Measurements from ENCODE around the gene CHST11.

Gene CHST11

GRCh38 chr12:104676636-104677035 is 219.9 kb downstream of the CHST11 start:
- DNase-seq (ENCODE audit: low spot score) = no peak

- DNase-seq (ENCODE audit: low spot score) = no peak
Observed at GRCh38 chr12:104677441-104678089, 220.8 kb downstream of the CHST11 start.

DNA sequence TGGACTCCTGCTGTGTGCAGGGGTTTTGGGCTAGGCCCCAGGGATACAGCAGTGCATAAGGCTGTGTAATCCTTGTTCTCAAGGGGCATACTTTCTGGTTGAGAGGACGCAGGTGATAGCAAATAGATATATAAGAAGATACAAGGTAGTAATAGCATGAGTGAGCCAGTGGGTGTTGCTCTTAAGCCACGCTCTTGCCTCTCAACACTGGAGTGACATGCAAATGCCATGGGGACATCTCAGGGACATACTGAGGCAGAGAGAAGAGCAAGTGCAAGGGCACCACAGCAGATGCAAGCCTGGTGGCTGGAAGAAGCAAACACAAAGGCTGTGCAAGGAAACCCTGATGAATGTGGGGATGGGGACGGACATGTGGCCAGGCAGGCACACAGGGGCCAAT is 223.3 kb downstream of the CHST11 start:
- no peak for DNase-seq (ENCODE audit: low spot score)

DNA sequence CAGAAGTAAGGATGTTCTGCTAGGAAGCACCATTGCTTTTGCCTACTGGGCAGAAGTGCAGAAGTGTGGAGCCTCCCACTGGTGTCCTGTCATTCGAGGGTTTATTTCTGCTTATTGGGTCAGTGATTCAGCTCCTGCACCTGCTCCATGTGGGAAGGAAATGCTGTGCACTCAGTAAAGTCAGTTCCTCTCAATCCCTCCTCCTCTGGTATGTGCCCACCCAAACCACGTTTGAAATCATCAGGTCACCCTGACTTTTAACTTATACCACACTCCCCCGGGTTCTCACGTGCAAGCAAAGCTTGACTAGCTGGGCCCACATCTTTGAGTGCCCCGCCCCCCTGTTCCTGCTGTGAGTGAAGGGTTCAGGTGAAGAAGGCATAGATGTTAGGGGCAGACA is 223.7 kb downstream of the CHST11 start:
- DNase-seq (ENCODE audit: low spot score) = no peak

- no peak for DNase-seq (ENCODE audit: low spot score)
Observed at GRCh38 chr12:104681012-104681690, 224.4 kb downstream of the CHST11 start.

GRCh38 chr12:104682790-104683279 is 226.1 kb downstream of the CHST11 start:
- DNase-seq (ENCODE audit: low spot score) = no peak

DNA sequence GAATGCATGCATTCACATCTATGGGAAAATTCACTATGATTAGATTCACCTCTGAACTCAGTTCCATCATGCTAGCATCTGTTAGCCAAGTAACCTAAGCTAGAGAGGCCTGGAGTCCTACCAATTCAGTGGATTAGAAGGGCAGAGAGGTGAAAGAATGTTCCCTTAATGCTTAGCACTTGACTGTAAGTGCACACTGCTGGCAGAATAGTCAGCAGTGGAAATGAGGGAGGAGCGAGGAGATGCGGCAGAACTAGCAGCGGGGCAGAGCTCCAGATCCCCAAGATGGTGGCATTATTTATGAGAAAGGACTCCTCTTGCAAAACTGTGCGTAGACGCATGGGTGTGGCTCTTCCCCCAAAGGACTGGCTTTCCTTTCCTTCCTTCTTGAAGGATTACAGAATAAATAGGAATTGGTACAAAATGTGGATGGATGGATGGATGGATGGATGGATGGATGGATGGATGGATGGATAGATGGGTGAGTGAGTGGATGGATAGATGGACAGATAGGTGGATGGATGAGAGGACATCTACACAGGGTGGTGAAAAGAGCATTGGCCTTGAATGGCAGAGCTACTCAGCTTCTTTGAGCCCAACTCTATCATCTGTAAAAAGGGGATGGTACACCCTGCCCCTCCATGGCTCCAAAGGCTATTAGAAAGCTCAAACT is 227.2 kb downstream of the CHST11 start:
- DNase-seq (ENCODE audit: low spot score) = no peak

GRCh38 chr12:104684884-104685283 is 228.1 kb downstream of the CHST11 start:
- no peak for DNase-seq (ENCODE audit: low spot score)

DNA sequence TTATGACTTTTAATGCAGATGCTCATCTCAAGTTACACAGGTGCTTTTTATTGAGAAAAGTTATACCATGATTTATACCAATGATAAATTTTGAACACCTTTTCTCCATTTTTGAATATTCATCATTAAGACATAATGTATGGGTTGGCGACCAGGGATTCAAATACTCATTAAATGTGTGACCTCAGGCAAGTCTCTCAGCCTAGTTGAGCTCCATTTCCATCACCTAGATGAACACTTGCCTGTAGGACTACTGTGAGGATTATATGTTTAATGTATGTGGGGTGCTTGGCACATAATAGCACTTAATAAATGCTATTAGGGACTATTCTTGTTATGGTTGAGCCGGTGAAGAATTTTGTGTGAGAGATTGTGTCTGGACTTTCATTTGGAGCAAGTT is 228.6 kb downstream of the CHST11 start:
- no peak for DNase-seq (ENCODE audit: low spot score)

DNA sequence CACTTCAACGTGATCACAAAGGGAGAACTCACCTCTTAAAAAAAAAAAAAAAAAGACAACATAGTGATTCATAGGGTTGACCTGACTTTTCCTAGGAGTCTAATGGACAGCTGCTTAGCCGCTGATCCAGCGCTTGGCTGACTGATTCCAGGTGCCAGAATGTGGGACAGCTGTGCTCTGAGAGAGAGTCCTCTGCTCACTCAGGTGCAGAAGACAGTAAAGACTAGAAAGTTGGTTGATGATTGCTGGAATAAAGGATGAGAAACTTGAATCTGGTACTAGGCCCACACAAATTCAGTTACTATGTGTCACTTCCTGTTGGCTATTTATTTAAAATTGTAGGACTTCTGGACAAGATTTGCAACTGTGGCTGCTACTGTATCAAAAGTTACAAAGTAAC is 229.4 kb downstream of the CHST11 start:
- DNase-seq (ENCODE audit: low spot score) = no peak

- DNase-seq (ENCODE audit: low spot score) = no peak
Observed at GRCh38 chr12:104687823-104688573, 231.2 kb downstream of the CHST11 start.

GRCh38 chr12:104689635-104690034 is 232.9 kb downstream of the CHST11 start:
- DNase-seq (ENCODE audit: low spot score) = no peak

DNA sequence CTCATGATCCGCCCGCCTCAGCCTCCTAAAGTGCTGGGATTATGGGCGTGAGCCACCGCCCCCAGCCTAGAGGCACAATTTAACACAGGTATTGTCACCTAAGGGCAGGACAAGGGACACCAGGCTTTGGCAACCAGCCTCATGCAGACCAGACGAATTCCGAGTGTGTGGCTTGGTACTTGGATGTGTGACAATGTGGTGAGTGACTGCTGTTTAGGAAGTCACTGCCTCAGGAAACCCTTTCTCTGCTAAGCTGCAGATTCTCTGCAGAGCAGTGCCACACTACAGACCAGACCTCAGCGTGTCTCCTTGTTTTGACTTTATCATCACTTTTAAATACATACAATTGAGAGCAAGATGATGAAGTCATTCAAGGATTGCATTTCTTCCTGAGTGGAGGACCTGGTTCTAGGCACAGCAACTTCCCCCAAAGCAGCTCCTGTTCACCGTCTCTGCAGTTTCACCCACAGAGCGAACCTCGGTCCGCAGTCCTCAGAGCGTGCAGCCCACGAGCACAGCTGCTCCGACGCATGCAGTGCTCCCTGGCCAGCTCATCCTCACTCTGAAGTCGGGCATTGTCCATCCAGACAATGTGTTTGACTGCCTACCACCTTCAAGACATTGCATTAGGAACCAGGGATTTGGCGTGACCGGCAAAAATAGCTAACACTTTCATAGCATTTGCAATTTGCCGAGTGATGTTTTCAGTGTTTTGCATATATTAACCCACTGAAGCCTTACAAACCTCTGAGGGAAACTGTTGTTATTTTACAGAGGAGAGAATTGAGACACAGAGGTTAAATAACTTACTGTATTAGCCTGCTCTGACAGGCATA is 235.2 kb downstream of the CHST11 start:
- DNase-seq (ENCODE audit: low spot score) = no peak

GRCh38 chr12:104692557-104693218 is 235.9 kb downstream of the CHST11 start:
- no peak for DNase-seq (ENCODE audit: low spot score)

- DNase-seq (ENCODE audit: low spot score) = no peak
Observed at GRCh38 chr12:104693493-104693892, 236.7 kb downstream of the CHST11 start.

DNA sequence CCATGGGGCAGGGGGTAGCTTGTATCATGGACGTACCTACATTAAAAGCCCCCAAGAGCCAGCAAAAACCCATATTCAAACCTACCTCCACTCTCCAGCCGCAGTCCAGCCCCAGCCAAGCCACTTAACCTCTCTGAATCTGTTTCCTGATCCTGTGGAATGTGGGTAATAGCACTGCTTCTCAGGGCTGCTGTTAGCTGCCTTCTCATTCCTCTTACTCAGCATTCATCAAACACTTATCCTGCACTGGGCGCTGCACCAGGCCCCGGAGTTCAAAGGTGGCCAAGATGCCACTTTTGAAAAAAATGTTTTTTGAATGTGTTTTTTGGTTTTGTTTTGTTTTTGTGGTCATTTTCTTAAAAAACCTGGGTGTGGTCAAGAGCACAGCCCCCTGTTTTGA is 237.4 kb downstream of the CHST11 start:
- no peak for DNase-seq (ENCODE audit: low spot score)

GRCh38 chr12:104694711-104695110 is 238.0 kb downstream of the CHST11 start:
- DNase-seq (ENCODE audit: low spot score) = no peak

- DNase-seq (ENCODE audit: low spot score) = no peak
Observed at GRCh38 chr12:104695453-104696148, 238.9 kb downstream of the CHST11 start.

DNA sequence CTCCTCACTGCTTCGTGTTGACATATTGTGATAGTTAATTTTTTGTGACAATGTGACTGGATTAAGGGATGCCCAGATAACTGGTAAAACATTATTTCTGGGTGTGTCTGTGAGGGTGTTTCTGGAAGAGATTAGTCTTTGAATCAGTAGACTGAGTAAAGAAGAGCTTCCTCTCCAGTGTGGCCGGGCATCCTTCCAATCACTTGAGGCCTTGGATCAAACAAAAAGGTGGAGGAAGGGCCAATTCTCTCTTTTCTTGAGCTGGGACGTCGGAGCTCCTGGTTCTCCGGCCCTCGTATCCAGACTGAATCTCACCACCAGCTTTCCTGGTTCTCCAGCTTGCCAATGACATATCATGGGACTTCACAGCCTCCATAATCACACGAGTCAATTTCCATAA is 240.4 kb downstream of the CHST11 start:
- DNase-seq (ENCODE audit: low spot score) = no peak

GRCh38 chr12:104698871-104699270 is 242.1 kb downstream of the CHST11 start:
- no peak for DNase-seq (ENCODE audit: low spot score)

Data from globus pallidus (tissue), 1 donor.